Tibial nerve (tissue), 3 donors: ENCODE measurements around the gene FOLR2.

Experiments used
- CTCF ChIP-seq, 5 experiments: fragments of 200-600 bp in 3 of 5; fragments of 450-650 bp in 2 of 5; sonication (generic) in 3 of 5; IDR thresholded peaks; one replicate each; pipeline ENCODE4 v1.5.1; 2016 to 2019; ENCODE audit warnings: antibody characterized with exemption in 5 of 5, mild to moderate bottlenecking in 3 of 5, moderate library complexity in 2 of 5
- POLR2A ChIP-seq, 2 donors: fragments of 450-650 bp; IDR thresholded peaks; one replicate each; pipeline ENCODE4 v1.6.1; 2017; ENCODE audit warnings: antibody characterized with exemption in 2 of 2, mild to moderate bottlenecking in 2 of 2, moderate library complexity in 2 of 2

GRCh38 chr11:72237112-72237931 is 20.7 kb downstream of the FOLR2 start:
- TF ChIP-seq CTCF (IDR thresholded peaks at IDR 0.05) (no peak), POLR2A (IDR thresholded peaks at IDR 0.05) (no peak)
